Keratinocyte (primary cell): ENCODE data around the gene GRK3.

ENCODE experiments used
- EZH2 ChIP-seq: IDR thresholded peaks from one replicate; pipeline ENCODE4 v1.6.1; 2012; ENCODE audit warnings: inconsistent platforms, mild to moderate bottlenecking, low read length, moderate library complexity
- TF ChIP-seq, protein P1 (sequence below), 3 experiments: IDR thresholded peaks in 1 of 3; conservative IDR thresholded peaks in 1 of 3; optimal IDR thresholded peaks in 1 of 3; 2 replicates in 2 of 3; 3 replicates in 1 of 3; pipeline versions ENCODE3 to v1.5.1; 2011; ENCODE audit warnings: low read length in 3 of 3, mild to moderate bottlenecking in 3 of 3, moderate library complexity in 2 of 3, control low read depth in 1 of 3, inconsistent platforms in 1 of 3; ENCODE audit not compliant: insufficient read depth in 2 of 3; ENCODE audit errors: extremely low read depth in 1 of 3

- TF ChIP-seq, protein P1, sequence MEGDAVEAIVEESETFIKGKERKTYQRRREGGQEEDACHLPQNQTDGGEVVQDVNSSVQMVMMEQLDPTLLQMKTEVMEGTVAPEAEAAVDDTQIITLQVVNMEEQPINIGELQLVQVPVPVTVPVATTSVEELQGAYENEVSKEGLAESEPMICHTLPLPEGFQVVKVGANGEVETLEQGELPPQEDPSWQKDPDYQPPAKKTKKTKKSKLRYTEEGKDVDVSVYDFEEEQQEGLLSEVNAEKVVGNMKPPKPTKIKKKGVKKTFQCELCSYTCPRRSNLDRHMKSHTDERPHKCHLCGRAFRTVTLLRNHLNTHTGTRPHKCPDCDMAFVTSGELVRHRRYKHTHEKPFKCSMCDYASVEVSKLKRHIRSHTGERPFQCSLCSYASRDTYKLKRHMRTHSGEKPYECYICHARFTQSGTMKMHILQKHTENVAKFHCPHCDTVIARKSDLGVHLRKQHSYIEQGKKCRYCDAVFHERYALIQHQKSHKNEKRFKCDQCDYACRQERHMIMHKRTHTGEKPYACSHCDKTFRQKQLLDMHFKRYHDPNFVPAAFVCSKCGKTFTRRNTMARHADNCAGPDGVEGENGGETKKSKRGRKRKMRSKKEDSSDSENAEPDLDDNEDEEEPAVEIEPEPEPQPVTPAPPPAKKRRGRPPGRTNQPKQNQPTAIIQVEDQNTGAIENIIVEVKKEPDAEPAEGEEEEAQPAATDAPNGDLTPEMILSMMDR (optimal IDR thresholded peaks at IDR 0.05 in 1 of 3, IDR thresholded peaks at IDR 0.05 in 1 of 3, conservative IDR thresholded peaks at IDR 0.05 in 1 of 3; ENCODE audit: extremely low read depth in 1 of 3, insufficient read depth in 2 of 3, low read length in 3 of 3) = no peak
- no peak for TF ChIP-seq EZH2
Measured at GRCh38 chr22:25546242-25546641, 18.2 kb upstream of the GRK3 start.
